Measurements from ENCODE around the gene ATRN.

ATRN gene

DNA sequence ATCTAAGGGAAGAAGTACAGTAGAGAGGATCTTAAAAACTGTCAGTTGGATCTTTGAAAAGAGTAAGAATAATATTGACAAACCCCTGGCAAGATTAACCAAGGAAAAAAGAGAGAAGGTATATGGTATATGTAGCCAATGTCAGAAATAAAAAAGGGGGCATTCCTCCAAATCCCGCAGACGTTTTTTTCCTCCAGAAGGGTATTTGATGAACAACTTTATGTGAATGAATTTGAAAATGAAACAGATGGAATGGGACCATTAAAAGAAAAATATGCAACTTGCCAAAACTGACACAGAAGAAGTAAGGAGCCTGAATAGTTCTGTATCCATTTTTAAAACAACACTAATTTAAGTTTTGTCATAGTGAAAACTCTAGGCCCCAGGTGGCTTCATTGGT is 156.7 kb downstream of the ATRN start:
- no peak for DNase-seq (ENCODE audit: low spot score)
- in situ Hi-C loops (cut with MboI; ENCODE audit: low pct_unique_long_range_greater_than_20kb, low sequenced_read_pairs, unreplicated experiment): no loop called here
- TF ChIP-seq, protein P1, sequence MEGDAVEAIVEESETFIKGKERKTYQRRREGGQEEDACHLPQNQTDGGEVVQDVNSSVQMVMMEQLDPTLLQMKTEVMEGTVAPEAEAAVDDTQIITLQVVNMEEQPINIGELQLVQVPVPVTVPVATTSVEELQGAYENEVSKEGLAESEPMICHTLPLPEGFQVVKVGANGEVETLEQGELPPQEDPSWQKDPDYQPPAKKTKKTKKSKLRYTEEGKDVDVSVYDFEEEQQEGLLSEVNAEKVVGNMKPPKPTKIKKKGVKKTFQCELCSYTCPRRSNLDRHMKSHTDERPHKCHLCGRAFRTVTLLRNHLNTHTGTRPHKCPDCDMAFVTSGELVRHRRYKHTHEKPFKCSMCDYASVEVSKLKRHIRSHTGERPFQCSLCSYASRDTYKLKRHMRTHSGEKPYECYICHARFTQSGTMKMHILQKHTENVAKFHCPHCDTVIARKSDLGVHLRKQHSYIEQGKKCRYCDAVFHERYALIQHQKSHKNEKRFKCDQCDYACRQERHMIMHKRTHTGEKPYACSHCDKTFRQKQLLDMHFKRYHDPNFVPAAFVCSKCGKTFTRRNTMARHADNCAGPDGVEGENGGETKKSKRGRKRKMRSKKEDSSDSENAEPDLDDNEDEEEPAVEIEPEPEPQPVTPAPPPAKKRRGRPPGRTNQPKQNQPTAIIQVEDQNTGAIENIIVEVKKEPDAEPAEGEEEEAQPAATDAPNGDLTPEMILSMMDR (IDR thresholded peaks at IDR 0.05; ENCODE audit: extremely low read depth, insufficient read depth, missing control alignments): no peak

GRCh38 chr20:3628502-3629314 is 157.9 kb downstream of the ATRN start:
- TF ChIP-seq, protein P1 (IDR thresholded peaks at IDR 0.05; ENCODE audit: extremely low read depth, insufficient read depth, missing control alignments): no peak
- no peak for DNase-seq (ENCODE audit: low spot score)
- in situ Hi-C loops (cut with MboI; ENCODE audit: low pct_unique_long_range_greater_than_20kb, low sequenced_read_pairs, unreplicated experiment): no loop called here

GRCh38 chr20:3629893-3630292 is 159.1 kb downstream of the ATRN start:
- no peak for DNase-seq (ENCODE audit: low spot score)
- in situ Hi-C loops (cut with MboI; ENCODE audit: low pct_unique_long_range_greater_than_20kb, low sequenced_read_pairs, unreplicated experiment): no loop called here
- TF ChIP-seq, protein P1 (IDR thresholded peaks at IDR 0.05; ENCODE audit: extremely low read depth, insufficient read depth, missing control alignments): no peak

DNA sequence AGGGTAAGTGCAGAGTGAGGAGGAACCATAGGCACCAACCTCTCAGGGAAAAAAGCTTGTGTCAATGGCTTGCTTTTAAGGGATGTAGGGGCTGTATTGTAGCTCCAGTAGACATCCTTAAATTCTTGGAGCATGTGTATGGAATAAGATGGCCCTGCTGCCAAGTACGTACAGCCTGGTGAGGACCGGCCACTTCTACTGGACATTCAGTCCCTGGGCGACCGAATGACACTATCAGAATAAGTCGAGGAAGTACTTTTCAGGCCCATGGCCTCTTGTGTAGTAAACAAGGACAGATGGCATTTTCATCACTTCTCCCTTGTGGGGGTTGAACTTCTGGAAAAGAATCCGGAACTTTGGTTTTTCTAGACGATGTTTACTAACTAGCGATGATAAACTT is 159.6 kb downstream of the ATRN start:
- in situ Hi-C loops (cut with MboI; ENCODE audit: low pct_unique_long_range_greater_than_20kb, low sequenced_read_pairs, unreplicated experiment): no loop called here
- DNase-seq (ENCODE audit: low spot score): no peak
- TF ChIP-seq, protein P1 (IDR thresholded peaks at IDR 0.05; ENCODE audit: extremely low read depth, insufficient read depth, missing control alignments): no peak

GRCh38 chr20:3631534-3631933 is 160.7 kb downstream of the ATRN start:
- TF ChIP-seq, protein P1 (IDR thresholded peaks at IDR 0.05; ENCODE audit: extremely low read depth, insufficient read depth, missing control alignments): no peak
- DNase-seq (ENCODE audit: low spot score): no peak
- in situ Hi-C loops (cut with MboI; ENCODE audit: low pct_unique_long_range_greater_than_20kb, low sequenced_read_pairs, unreplicated experiment): no loop called here

DNA sequence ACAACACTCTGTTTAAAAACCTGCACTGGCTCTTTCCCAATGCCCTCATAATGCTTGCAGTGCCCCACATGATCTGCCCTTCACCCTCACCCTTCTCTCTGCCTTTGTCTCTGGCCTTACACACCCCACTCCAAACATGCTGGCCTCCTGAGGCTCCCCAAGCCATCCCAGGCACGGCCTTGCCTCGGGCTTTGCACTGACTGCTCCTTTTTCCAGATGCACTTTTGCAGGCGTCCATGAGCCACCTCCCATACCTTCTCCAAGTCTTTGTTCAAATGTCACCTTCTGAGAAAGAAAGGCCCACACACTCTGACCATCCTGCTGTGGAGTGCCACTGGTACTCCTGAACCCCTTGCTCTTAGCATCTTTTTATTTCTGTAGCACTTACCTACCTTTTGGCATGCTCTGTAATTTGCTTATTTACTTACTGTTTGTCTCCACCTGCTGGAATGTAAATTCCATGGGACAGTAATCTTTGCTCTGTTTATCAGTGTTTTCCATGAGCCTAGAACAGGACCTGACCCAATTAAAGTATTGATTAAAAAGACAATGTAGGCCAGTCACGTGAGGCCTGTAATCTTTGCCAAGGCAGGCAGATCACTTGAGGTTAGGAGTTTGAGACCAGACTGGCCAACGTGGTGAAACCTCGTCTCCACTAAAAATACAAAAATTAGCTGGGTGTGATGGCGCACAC is 161.6 kb downstream of the ATRN start:
- TF ChIP-seq, protein P1 (IDR thresholded peaks at IDR 0.05; ENCODE audit: extremely low read depth, insufficient read depth, missing control alignments): no peak
- in situ Hi-C loops (cut with MboI; ENCODE audit: low pct_unique_long_range_greater_than_20kb, low sequenced_read_pairs, unreplicated experiment): no loop called here
- DNase-seq (ENCODE audit: low spot score): no peak

All from GM13977 (cell line).